Keratinocyte (primary cell): ENCODE measurements around the gene SURF6.

Source experiments
- EZH2 ChIP-seq: IDR thresholded peaks from one replicate; pipeline ENCODE4 v1.6.1; 2012; ENCODE audit warnings: inconsistent platforms, mild to moderate bottlenecking, low read length, moderate library complexity
- TF ChIP-seq, protein P1 (sequence below), 3 experiments: IDR thresholded peaks in 1 of 3; conservative IDR thresholded peaks in 1 of 3; optimal IDR thresholded peaks in 1 of 3; 2 replicates in 2 of 3; 3 replicates in 1 of 3; pipeline versions ENCODE3 to v1.5.1; 2011; ENCODE audit warnings: low read length in 3 of 3, mild to moderate bottlenecking in 3 of 3, moderate library complexity in 2 of 3, control low read depth in 1 of 3, inconsistent platforms in 1 of 3; ENCODE audit not compliant: insufficient read depth in 2 of 3; ENCODE audit errors: extremely low read depth in 1 of 3

DNA sequence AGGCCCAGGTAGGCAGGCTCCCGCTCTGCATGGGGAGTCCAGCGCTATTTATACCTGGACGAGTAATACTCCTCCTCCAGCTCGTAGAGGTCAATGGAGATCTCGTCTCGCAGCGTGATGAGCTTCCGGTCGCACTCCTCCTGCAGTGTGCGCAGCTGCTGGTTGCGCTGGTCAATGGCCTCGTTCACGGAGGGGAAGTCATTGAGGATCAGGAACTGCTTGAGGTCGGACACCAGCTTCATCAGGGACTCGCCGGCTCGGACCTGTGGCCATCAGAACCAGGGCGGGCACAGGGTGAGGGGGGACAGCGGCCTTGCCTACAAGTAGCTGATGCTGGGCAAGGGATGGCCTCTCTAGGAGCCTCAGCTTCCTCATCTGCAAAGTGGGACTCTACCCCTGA is 8.1 kb upstream of the SURF6 start:
- TF ChIP-seq, protein P1, sequence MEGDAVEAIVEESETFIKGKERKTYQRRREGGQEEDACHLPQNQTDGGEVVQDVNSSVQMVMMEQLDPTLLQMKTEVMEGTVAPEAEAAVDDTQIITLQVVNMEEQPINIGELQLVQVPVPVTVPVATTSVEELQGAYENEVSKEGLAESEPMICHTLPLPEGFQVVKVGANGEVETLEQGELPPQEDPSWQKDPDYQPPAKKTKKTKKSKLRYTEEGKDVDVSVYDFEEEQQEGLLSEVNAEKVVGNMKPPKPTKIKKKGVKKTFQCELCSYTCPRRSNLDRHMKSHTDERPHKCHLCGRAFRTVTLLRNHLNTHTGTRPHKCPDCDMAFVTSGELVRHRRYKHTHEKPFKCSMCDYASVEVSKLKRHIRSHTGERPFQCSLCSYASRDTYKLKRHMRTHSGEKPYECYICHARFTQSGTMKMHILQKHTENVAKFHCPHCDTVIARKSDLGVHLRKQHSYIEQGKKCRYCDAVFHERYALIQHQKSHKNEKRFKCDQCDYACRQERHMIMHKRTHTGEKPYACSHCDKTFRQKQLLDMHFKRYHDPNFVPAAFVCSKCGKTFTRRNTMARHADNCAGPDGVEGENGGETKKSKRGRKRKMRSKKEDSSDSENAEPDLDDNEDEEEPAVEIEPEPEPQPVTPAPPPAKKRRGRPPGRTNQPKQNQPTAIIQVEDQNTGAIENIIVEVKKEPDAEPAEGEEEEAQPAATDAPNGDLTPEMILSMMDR (optimal IDR thresholded peaks at IDR 0.05 in 1 of 3, IDR thresholded peaks at IDR 0.05 in 1 of 3, conservative IDR thresholded peaks at IDR 0.05 in 1 of 3; ENCODE audit: extremely low read depth in 1 of 3, insufficient read depth in 2 of 3, low read length in 3 of 3), result no peak
- TF ChIP-seq EZH2, result no peak
